H1 (cell line): ENCODE measurements around the gene RAB1B. TPM values are rescaled to one million over a fixed set of nuclear protein-coding genes. Genes with fewer than 3 reads are reported as not detected.

Experiments
- CTCF ChIA-PET: fragments of 300-600 bp; sonication (Branson Sonifier 250); formaldehyde crosslinking; loops from one replicate; lab custom pipeline; 2021; ENCODE audit not compliant: partially characterized antibody; lab: Charles Lee
- POLR2A ChIA-PET: fragments of 300-600 bp; sonication (Branson Sonifier 250); formaldehyde crosslinking; loops from one replicate; lab custom pipeline; 2021; ENCODE audit warnings: inconsistent platforms; ENCODE audit not compliant: partially characterized antibody; lab: Charles Lee
- DNase-seq, 2 experiments: peaks; one replicate each; pipeline versions ENCODE4 v3.0.0 to v3.0.0-alpha.2; 2010 to 2022; ENCODE audit warnings: low spot score in 2 of 2, low read depth in 1 of 2, mixed read lengths in 1 of 2
- FAIRE-seq: peaks from 2 replicates; lab custom pipeline; 2011; peaks lifted over from hg19 to GRCh38; lab: Jason Lieb, UNC
- H2AFZ ChIP-seq: 2 replicates; pipeline ENCODE4 v1.8.1; 2012; ENCODE audit warnings: low read length, inconsistent platforms
- H2AK5ac ChIP-seq: 2 replicates; pipeline ENCODE4 v1.6.1; 2013; ENCODE audit warnings: low read depth, low read length
- H2BK120ac ChIP-seq: replicated peaks from 2 replicates; pipeline ENCODE3; 2013; ENCODE audit warnings: low read depth, low read length, inconsistent platforms
- H2BK12ac ChIP-seq: 2 replicates; pipeline ENCODE4 v1.6.1; 2013; ENCODE audit warnings: low read depth, low read length
- H2BK15ac ChIP-seq: 2 replicates; pipeline ENCODE4 v1.6.1; 2013; ENCODE audit warnings: low read length
- H2BK20ac ChIP-seq: 2 replicates; pipeline ENCODE4 v1.6.1; 2013; ENCODE audit warnings: low read length
- H2BK5ac ChIP-seq: 2 replicates; pipeline ENCODE4 v1.6.1; 2013; ENCODE audit warnings: low read depth, low read length
- H3K14ac ChIP-seq: 2 replicates; pipeline ENCODE4 v1.6.1; 2013; ENCODE audit warnings: inconsistent platforms; ENCODE audit not compliant: insufficient read length
- H3K18ac ChIP-seq: 2 replicates; pipeline ENCODE4 v1.6.1; 2013; ENCODE audit warnings: low read length; ENCODE audit errors: extremely low read depth
- H3K23ac ChIP-seq: 2 replicates; pipeline ENCODE4 v1.6.1; 2013; ENCODE audit warnings: inconsistent platforms; ENCODE audit not compliant: insufficient read length
- H3K23me2 ChIP-seq: 2 replicates; pipeline ENCODE4 v1.6.1; 2013; ENCODE audit warnings: low read depth, low read length
- H3K27ac ChIP-seq: 2 replicates; pipeline ENCODE4 v1.6.1; 2011; ENCODE audit warnings: low read depth, low read length, inconsistent platforms
- H3K27me3 ChIP-seq, 4 experiments: replicated peaks in 1 of 4; 1 replicate in 1 of 4; 2 replicates in 3 of 4; pipeline versions ENCODE4 v1.6.1 to v1.8.1; 2011 to 2013; ENCODE audit warnings: low read length in 3 of 4, mild to moderate bottlenecking in 3 of 4, inconsistent platforms in 2 of 4, mixed read lengths in 2 of 4, moderate library complexity in 1 of 4; ENCODE audit not compliant: control insufficient read depth in 3 of 4, insufficient read depth in 3 of 4; ENCODE audit errors: extremely low read depth in 1 of 4
- H3K36me3 ChIP-seq, 4 experiments: 2 replicates each; pipeline versions ENCODE4 v1.6.1 to v1.8.1; 2011 to 2013; ENCODE audit warnings: mild to moderate bottlenecking in 4 of 4, low read length in 3 of 4, moderate library complexity in 2 of 4, control low read depth in 1 of 4, inconsistent platforms in 1 of 4; ENCODE audit not compliant: insufficient read depth in 4 of 4, control insufficient read depth in 2 of 4
- H3K4ac ChIP-seq: replicated peaks from 2 replicates; pipeline ENCODE3; 2013; ENCODE audit warnings: low read length, low read depth, mixed read lengths, inconsistent platforms; ENCODE audit not compliant: insufficient read length
- H3K4me1 ChIP-seq, 4 experiments: replicated peaks in 1 of 4; 1 replicate in 1 of 4; 2 replicates in 3 of 4; pipeline versions ENCODE4 v1.6.1 to v1.8.1; 2011 to 2013; ENCODE audit warnings: low read length in 3 of 4, inconsistent platforms in 2 of 4, mixed read lengths in 1 of 4; ENCODE audit not compliant: insufficient read depth in 4 of 4, control insufficient read depth in 3 of 4
- H3K4me2 ChIP-seq, 2 experiments: 2 replicates each; pipeline versions ENCODE4 v1.6.1 to v1.8.1; 2011 to 2013; ENCODE audit warnings: low read depth in 2 of 2, low read length in 2 of 2, control low read depth in 1 of 2, inconsistent platforms in 1 of 2, mild to moderate bottlenecking in 1 of 2; ENCODE audit not compliant: insufficient read depth in 1 of 2
- H3K4me3 ChIP-seq, 4 experiments: fragments of 200-600, 300-600 bp in 1 of 4; sonication (generic), shearing (Covaris generic), sonication (Bioruptor Twin) in 1 of 4; 2 replicates each; pipeline versions ENCODE4 v1.5.1 to v1.8.1; 2011 to 2016; ENCODE audit warnings: low read length in 4 of 4, low read depth in 3 of 4, control low read depth in 2 of 4, inconsistent platforms in 2 of 4, mild to moderate bottlenecking in 2 of 4, mixed read lengths in 1 of 4, moderate library complexity in 1 of 4; ENCODE audit not compliant: insufficient read depth in 2 of 4; ENCODE audit errors: extremely low read depth in 1 of 4
- H3K56ac ChIP-seq: replicated peaks from 2 replicates; pipeline ENCODE3; 2013; ENCODE audit warnings: low read depth, mild to moderate bottlenecking, mixed read lengths, low read length, inconsistent platforms; ENCODE audit not compliant: insufficient read length
- H3K79me1 ChIP-seq: 2 replicates; pipeline ENCODE4 v1.6.1; 2013; ENCODE audit warnings: low read depth, low read length, control low read depth
- H3K79me2 ChIP-seq, 2 experiments: 2 replicates each; pipeline versions ENCODE4 v1.6.1 to v1.8.1; 2012 to 2013; ENCODE audit warnings: low read length in 2 of 2, mild to moderate bottlenecking in 2 of 2, inconsistent platforms in 1 of 2; ENCODE audit not compliant: insufficient read depth in 2 of 2, control insufficient read depth in 1 of 2
- H3K9ac ChIP-seq, 4 experiments: replicated peaks in 1 of 4; 1 replicate in 1 of 4; 2 replicates in 3 of 4; pipeline versions ENCODE4 v1.6.1 to v1.8.1; 2011 to 2013; ENCODE audit warnings: low read depth in 3 of 4, low read length in 3 of 4, control low read depth in 2 of 4, mild to moderate bottlenecking in 2 of 4, moderate library complexity in 2 of 4, inconsistent platforms in 1 of 4; ENCODE audit errors: extremely low read depth in 1 of 4
- H3K9me3 ChIP-seq, 2 experiments: 2 replicates each; pipeline versions ENCODE4 v1.6.1 to v1.8.1; 2012 to 2013; ENCODE audit warnings: mild to moderate bottlenecking in 2 of 2, moderate library complexity in 2 of 2, control low read depth in 1 of 2, inconsistent platforms in 1 of 2, low read depth in 1 of 2, low read length in 1 of 2, mixed read lengths in 1 of 2; ENCODE audit not compliant: insufficient read depth in 2 of 2
- H4K20me1 ChIP-seq, 2 experiments: replicated peaks in 1 of 2; 2 replicates each; pipeline versions ENCODE3 to v1.8.1; 2011 to 2013; ENCODE audit warnings: inconsistent platforms in 2 of 2, low read length in 2 of 2, mild to moderate bottlenecking in 1 of 2; ENCODE audit not compliant: insufficient read depth in 2 of 2, control insufficient read depth in 1 of 2
- H4K5ac ChIP-seq: 2 replicates; pipeline ENCODE4 v1.6.1; 2013; ENCODE audit warnings: low read length, low read depth, mixed read lengths, inconsistent platforms; ENCODE audit not compliant: insufficient read length
- H4K8ac ChIP-seq: 2 replicates; pipeline ENCODE4 v1.8.0; 2013; ENCODE audit warnings: mild to moderate bottlenecking, moderate library complexity, low read length, inconsistent platforms; ENCODE audit not compliant: insufficient read depth; ENCODE audit errors: extremely low read depth
- H4K91ac ChIP-seq: replicated peaks from 2 replicates; pipeline ENCODE3; 2013; ENCODE audit warnings: low read length, mixed read lengths, inconsistent platforms; ENCODE audit not compliant: insufficient read length
- JUN ChIP-seq: IDR thresholded peaks from 2 replicates; pipeline ENCODE4 v1.6.1; 2011; ENCODE audit warnings: low read depth, mild to moderate bottlenecking, improper control_type of control experiment, low read length
- KDM1A ChIP-seq: fragments of 200-600, 300-600 bp; sonication (generic); IDR thresholded peaks from 2 replicates; pipeline ENCODE4 v1.7.1; 2016; ENCODE audit warnings: mild to moderate bottlenecking, low read length, borderline replicate concordance
- NRF1 ChIP-seq: IDR thresholded peaks from 2 replicates; pipeline ENCODE4 v1.6.1; 2011; ENCODE audit warnings: mild to moderate bottlenecking, low read depth, low read length, improper control_type of control experiment
- SP1 ChIP-seq: IDR thresholded peaks from 2 replicates; pipeline ENCODE4 v1.6.1; 2011; ENCODE audit warnings: low read depth, low read length
- ZNF274 ChIP-seq: IDR thresholded peaks from 2 replicates; pipeline ENCODE4 v1.7.0; 2012; ENCODE audit warnings: low read length, borderline replicate concordance; ENCODE audit errors: extremely low read depth
- WGBS, 2 experiments: shearing (Covaris generic) in 1 of 2; methylation state at CpG; one replicate each; pipeline versions ENCODE4 v1.1.6 to v1.1.7; 2013 to 2015; ENCODE audit warnings: low lambda C conversion rate in 2 of 2, mixed read lengths in 2 of 2, inconsistent platforms in 1 of 2, low coverage in 1 of 2, missing lambda C conversion rate in 1 of 2; ENCODE audit not compliant: insufficient replicate concordance in 2 of 2, insufficient coverage in 1 of 2, insufficient read length in 1 of 2; ENCODE audit errors: extremely low coverage in 1 of 2, missing lambda C conversion rate in 1 of 2; 5-methylcytosine and 5-hydroxymethylcytosine counted together
- polyA plus RNA-seq, 7 experiments: library from polyadenylated mRNA; depleted of rRNA in 3 of 7; stranded (reverse) in 5 of 7; unstranded in 2 of 7; fragments of >200 nt in 5 of 7; fragments of 200-250 nt in 2 of 7; gene quantifications; 1 replicate in 5 of 7; 2 replicates in 1 of 7; 4 replicates in 1 of 7; pipeline versions ENCODE4 v1.2.1 to v1.2.3, GENCODE V29; 2011 to 2013; ENCODE audit warnings: missing spikeins in 2 of 7, mixed read lengths in 2 of 7
- total RNA-seq: library from RNA; stranded (reverse); fragmentation: NEBNext Ultra II Directional; extraction: Animal tissue kit (Norgen Biotek cat#: 25700); gene quantifications from 2 replicates; pipeline ENCODE4 v1.2.1, GENCODE V29; 2021

Gene RAB1B
- total and polyA plus RNA-seq, 2 of the 8 experiments (the other 6 are each of a cell fraction or from before 2014, with no cell fraction given): 100 to 217 TPM

DNA sequence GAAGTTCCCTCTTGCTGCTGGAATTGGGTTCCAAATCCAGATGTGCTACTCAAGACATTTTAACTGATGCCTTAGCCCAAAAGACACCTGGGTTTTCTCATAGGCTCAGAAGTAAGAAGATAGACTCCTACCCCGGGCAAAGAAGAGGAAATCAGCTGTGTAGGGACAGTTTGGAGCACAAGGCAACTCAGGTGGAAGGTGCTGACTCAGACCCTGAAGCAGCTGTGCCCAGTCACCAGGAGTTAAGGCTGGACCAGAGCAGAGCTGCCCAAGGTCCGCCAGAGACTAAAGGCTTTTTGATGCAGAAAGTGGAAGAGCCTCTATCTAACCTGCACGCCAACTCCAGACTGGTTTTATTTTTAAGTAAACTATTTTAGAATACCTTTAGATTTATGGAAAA lies 20.6 kb upstream of the RAB1B start:
- H4K8ac ChIP-seq: no peak overlapping the region
- no peak overlapping the region for H2AK5ac ChIP-seq
- no peaks in the 10 kb centered on the region for H3K36me3 ChIP-seq
- DNase-seq (no peak), FAIRE-seq (no peak)
- H3K27me3 ChIP-seq: no peaks in the 10 kb centered on the region
- no peak overlapping the region for H4K91ac ChIP-seq
- H3K27ac ChIP-seq: no peak overlapping the region
- no peak overlapping the region for H3K14ac ChIP-seq
- no peak overlapping the region for H3K23ac ChIP-seq
- CTCF ChIA-PET: interaction anchor here (0.8 to 2.5 kb wide), 2 partner anchors 9 to 25 kb away, joined by 3 to 13 read pairs; no protein-coding TSS in a partner anchor
- WGBS, 2 experiments: 88% methylated on average over 3 of the region's 3 CpGs; no CpG with 5 or more reads in 1 of the 2 experiments
- H2AFZ ChIP-seq: no peak overlapping the region
- H3K9me3 ChIP-seq: no peaks in the 10 kb centered on the region
- TF ChIP-seq SP1: no peak
- TF ChIP-seq NRF1: no peak
- TF ChIP-seq KDM1A: no peak
- TF ChIP-seq JUN: no peak
- TF ChIP-seq ZNF274: no peak
- no peak overlapping the region for H4K5ac ChIP-seq
- no peaks in the 10 kb centered on the region for H3K79me2 ChIP-seq
- POLR2A ChIA-PET: interaction anchor here (1.6 to 1.8 kb wide), 2 partner anchors 12 to 35 kb away, joined by 3 to 4 read pairs; no protein-coding TSS in a partner anchor
- H2BK12ac ChIP-seq: no peak overlapping the region
- no peak overlapping the region for H2BK15ac ChIP-seq
- H3K9ac ChIP-seq: no peak overlapping the region
- H3K4me1 ChIP-seq: no peaks in the 10 kb centered on the region
- peaks cover 0 to 7% of the 10 kb centered on the region in 2 experiments for H4K20me1 ChIP-seq
- no peak overlapping the region for H2BK120ac ChIP-seq
- H2BK20ac ChIP-seq: no peak overlapping the region
- no peak overlapping the region for H3K4me3 ChIP-seq
- no peak overlapping the region for H3K56ac ChIP-seq
- no peaks in the 10 kb centered on the region for H3K79me1 ChIP-seq
- H3K18ac ChIP-seq: no peak overlapping the region
- no peak overlapping the region for H2BK5ac ChIP-seq
- no peak overlapping the region for H3K4ac ChIP-seq
- no peaks in the 10 kb centered on the region for H3K23me2 ChIP-seq
- H3K4me2 ChIP-seq: no peak overlapping the region
